HEK293T (cell line): ENCODE measurements around the gene ZNF487.

Source experiments
- CTCF ChIA-PET: fragments of 350-600 bp; formaldehyde crosslinking; extraction: SDS; loops from one replicate; lab custom pipeline; 2021; ENCODE audit warnings: antibody characterized with exemption, inconsistent platforms; lab: Yijun Ruan, JAX
- POLR2A ChIA-PET: fragments of 350-600 bp; formaldehyde crosslinking; extraction: SDS; loops from one replicate; lab custom pipeline; 2020; ENCODE audit warnings: antibody characterized with exemption, inconsistent platforms; lab: Yijun Ruan, JAX
- DNase-seq: peaks from one replicate; pipeline ENCODE4 v3.0.0; 2012; ENCODE audit warnings: mixed read lengths; ENCODE audit errors: extremely low spot score
- ARNT ChIP-seq: fragments of 450-650 bp; IDR thresholded peaks from 2 replicates; pipeline ENCODE4 v1.6.1; 2017; ENCODE audit warnings: mild to moderate bottlenecking
- BHLHE40 ChIP-seq: fragments of 450-650 bp; IDR thresholded peaks from 2 replicates; pipeline ENCODE4 v1.6.1; 2016; ENCODE audit warnings: mild to moderate bottlenecking, moderate library complexity, borderline replicate concordance
- CTBP1 ChIP-seq: fragments of 450-650 bp; IDR thresholded peaks from 2 replicates; pipeline ENCODE4 v1.6.1; 2016; ENCODE audit warnings: borderline replicate concordance
- ELF4 ChIP-seq: fragments of 450-650 bp; IDR thresholded peaks from 2 replicates; pipeline ENCODE4 v1.6.1; 2017; ENCODE audit warnings: antibody characterized with exemption
- FOXA1 ChIP-seq: fragments of 450-650 bp; IDR thresholded peaks from 2 replicates; pipeline ENCODE4 v1.6.1; 2016; ENCODE audit warnings: mild to moderate bottlenecking
- FOXK2 ChIP-seq: fragments of 450-650 bp; IDR thresholded peaks from 2 replicates; pipeline ENCODE4 v1.6.1; 2016; ENCODE audit warnings: mild to moderate bottlenecking
- FOXM1 ChIP-seq: fragments of 450-650 bp; IDR thresholded peaks from 2 replicates; pipeline ENCODE4 v1.6.1; 2017; ENCODE audit warnings: mild to moderate bottlenecking, borderline replicate concordance
- HDGF ChIP-seq: fragments of 450-650 bp; IDR thresholded peaks from 2 replicates; pipeline ENCODE4 v1.6.1; 2017; ENCODE audit warnings: antibody characterized with exemption, borderline replicate concordance
- L3MBTL2 ChIP-seq: fragments of 450-650 bp; conservative IDR thresholded peaks from 2 replicates; pipeline ENCODE4 v1.6.1; 2016; ENCODE audit warnings: mild to moderate bottlenecking
- LEF1 ChIP-seq: fragments of 450-650 bp; IDR thresholded peaks from 2 replicates; pipeline ENCODE4 v1.6.1; 2017; ENCODE audit warnings: mild to moderate bottlenecking, borderline replicate concordance
- NFRKB ChIP-seq: fragments of 450-650 bp; IDR thresholded peaks from 2 replicates; pipeline ENCODE4 v1.6.1; 2016; ENCODE audit warnings: mild to moderate bottlenecking, moderate library complexity
- SP1 ChIP-seq: fragments of 450-650 bp; IDR thresholded peaks from 2 replicates; pipeline ENCODE4 v1.6.1; 2017
- SUZ12 ChIP-seq: fragments of 450-650 bp; IDR thresholded peaks from 2 replicates; pipeline ENCODE4 v1.6.1; 2016; ENCODE audit warnings: mild to moderate bottlenecking
- TARDBP ChIP-seq: fragments of 450-650 bp; IDR thresholded peaks from 2 replicates; pipeline ENCODE4 v1.6.1; 2016
- ZNF384 ChIP-seq: fragments of 450-650 bp; IDR thresholded peaks from 2 replicates; pipeline ENCODE4 v1.6.1; 2016
- TF ChIP-seq, protein P1 (sequence below): fragments of 450-650 bp; IDR thresholded peaks from 2 replicates; pipeline ENCODE4 v1.6.1; 2016

ZNF487 gene

GRCh38 chr10:43436291-43437140, at the start of gene ZNF487:
ZNF487 (plus strand) TSS chr10:43437111; CDS start chr10:43475814, 38,703 bp downstream.
- ChIA-PET CTCF (no interaction called here), POLR2A (interaction anchor here (1.0 to 1.5 kb wide), 5 partner anchors 12 to 38 kb away, joined by 3 to 6 read pairs (median 5); partner anchors contain the start of gene HNRNPF)
- peak; percentile 86 for DNase-seq
- TF ChIP-seq ZNF384: peak; percentile 89
- TF ChIP-seq TARDBP: no peak
- TF ChIP-seq FOXA1: no peak
- peak; percentile 81 for TF ChIP-seq ELF4
- peak; percentile 31; the same call in 1 of the 2 replicates for TF ChIP-seq HDGF
- TF ChIP-seq L3MBTL2: peak; percentile 79
- TF ChIP-seq CTBP1: no peak
- TF ChIP-seq ARNT: no peak
- no peak for TF ChIP-seq SUZ12

GRCh38 chr10:43387678-43388032, 49.3 kb upstream of the ZNF487 start:
- TF ChIP-seq FOXA1 (no peak), ELF4 (no peak), HDGF (no peak), LEF1 (no peak), ZNF384 (no peak), FOXK2 (no peak), SUZ12 (no peak), ARNT (no peak), FOXM1 (no peak), L3MBTL2 (no peak), CTBP1 (no peak), NFRKB (no peak), BHLHE40 (no peak), SP1 (no peak), TARDBP (no peak)
- TF ChIP-seq, protein P1, sequence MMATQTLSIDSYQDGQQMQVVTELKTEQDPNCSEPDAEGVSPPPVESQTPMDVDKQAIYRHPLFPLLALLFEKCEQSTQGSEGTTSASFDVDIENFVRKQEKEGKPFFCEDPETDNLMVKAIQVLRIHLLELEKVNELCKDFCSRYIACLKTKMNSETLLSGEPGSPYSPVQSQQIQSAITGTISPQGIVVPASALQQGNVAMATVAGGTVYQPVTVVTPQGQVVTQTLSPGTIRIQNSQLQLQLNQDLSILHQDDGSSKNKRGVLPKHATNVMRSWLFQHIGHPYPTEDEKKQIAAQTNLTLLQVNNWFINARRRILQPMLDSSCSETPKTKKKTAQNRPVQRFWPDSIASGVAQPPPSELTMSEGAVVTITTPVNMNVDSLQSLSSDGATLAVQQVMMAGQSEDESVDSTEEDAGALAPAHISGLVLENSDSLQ: no peak
- ChIA-PET POLR2A (no interaction called here), CTCF (no interaction called here)
- no peak for DNase-seq

DNA sequence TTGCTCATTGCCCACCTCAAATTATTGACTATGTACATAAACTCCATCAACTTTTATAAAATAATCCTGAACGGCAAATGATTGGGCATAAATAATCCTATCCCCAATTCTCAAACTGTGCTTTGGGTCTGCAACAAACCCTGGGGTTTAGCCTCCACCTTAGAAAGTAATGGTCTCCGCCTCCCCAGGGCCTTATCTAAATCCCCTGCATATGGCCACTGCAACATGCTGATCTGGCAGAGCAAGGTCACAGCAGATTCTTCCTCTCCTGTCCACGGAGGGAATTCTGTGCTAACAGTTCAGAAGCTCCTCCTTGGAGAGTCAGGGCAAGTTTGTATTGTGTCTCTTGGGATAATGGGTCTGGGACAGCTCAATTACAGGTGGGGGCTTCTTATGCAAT, 47.0 kb upstream of the ZNF487 start:
- DNase-seq: no peak
- POLR2A ChIA-PET: interaction anchor here (0.7 kb wide), 1 partner anchor 64 kb away, joined by 3 read pairs; no protein-coding TSS in a partner anchor
- CTCF ChIA-PET: interaction anchor here (0.5 to 0.6 kb wide), 2 partner anchors 73 to 129 kb away, joined by 3 read pairs; no protein-coding TSS in a partner anchor
- TF ChIP-seq FOXK2: no peak
- no peak for TF ChIP-seq FOXM1
- no peak for TF ChIP-seq SUZ12
- no peak for TF ChIP-seq BHLHE40
- TF ChIP-seq, protein P1: no peak
- no peak for TF ChIP-seq ZNF384
- TF ChIP-seq CTBP1: no peak
- TF ChIP-seq LEF1: no peak
- no peak for TF ChIP-seq HDGF

DNA sequence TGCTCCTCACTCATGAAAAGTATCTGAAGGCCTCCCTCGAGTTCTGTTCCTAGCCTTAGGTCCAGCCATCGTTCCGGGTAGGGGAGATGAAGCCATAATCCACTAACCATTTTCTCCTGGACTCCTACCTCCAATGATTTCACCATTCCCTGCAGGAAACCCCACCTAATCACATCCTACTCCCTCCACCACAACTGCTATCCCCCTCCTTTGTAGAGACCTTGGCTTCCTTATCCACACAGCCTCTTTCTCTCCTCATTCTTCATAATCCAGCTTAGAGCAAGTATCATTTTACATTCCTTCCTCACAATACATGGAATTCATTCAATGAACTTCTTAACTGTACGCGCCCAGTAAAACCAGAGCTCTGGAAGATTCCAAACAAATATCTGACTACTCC, 46.6 kb upstream of the ZNF487 start:
- TF ChIP-seq SP1 (no peak), ARNT (no peak), CTBP1 (no peak), FOXK2 (no peak), ZNF384 (no peak), L3MBTL2 (no peak), NFRKB (no peak), FOXM1 (no peak), ELF4 (no peak), SUZ12 (no peak), TARDBP (no peak), LEF1 (no peak), FOXA1 (no peak), HDGF (no peak), BHLHE40 (no peak)
- TF ChIP-seq, protein P1: no peak
- DNase-seq: no peak
- ChIA-PET CTCF (interaction anchor here (0.5 to 0.9 kb wide), 3 partner anchors 68 to 130 kb away, joined by 3 read pairs; no protein-coding TSS in a partner anchor), POLR2A (interaction anchor here (0.7 kb wide), 1 partner anchor 98 kb away, joined by 3 read pairs; no protein-coding TSS in a partner anchor)

DNA sequence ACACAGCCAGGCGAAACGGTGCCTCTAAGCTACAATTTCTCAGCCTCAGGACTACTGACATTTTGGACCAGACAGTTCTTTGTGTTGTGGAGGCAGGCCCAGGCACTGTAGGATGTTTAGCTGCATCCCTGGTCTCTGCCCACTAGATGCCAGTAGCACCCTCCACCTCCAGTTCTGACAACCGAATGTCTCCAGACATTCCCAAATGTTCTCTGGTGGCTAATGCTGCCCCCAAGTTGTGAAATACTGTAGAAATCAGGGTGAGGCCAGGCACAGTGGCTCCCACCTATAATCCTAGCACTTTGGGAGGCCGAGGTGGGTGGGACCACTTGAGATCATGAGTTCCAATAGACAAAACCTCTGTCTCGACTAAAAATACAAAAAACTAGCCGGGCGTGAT, 46.2 kb upstream of the ZNF487 start:
- ChIA-PET POLR2A (interaction anchor here (0.7 kb wide), 1 partner anchor 98 kb away, joined by 3 read pairs; no protein-coding TSS in a partner anchor), CTCF (interaction anchor here (0.9 kb wide), 1 partner anchor 68 kb away, joined by 3 read pairs; no protein-coding TSS in a partner anchor)
- peak; percentile 25 for DNase-seq
- TF ChIP-seq ARNT (no peak), SUZ12 (no peak), ZNF384 (no peak), SP1 (no peak), BHLHE40 (no peak), ELF4 (no peak), FOXM1 (no peak), HDGF (no peak), LEF1 (no peak), CTBP1 (no peak), L3MBTL2 (no peak), NFRKB (no peak), FOXK2 (no peak)
- TF ChIP-seq, protein P1: no peak
